Middle frontal gyrus (tissue), 1 donor: ENCODE data around the gene SNORC.

Experiments used
- DNase-seq: peaks from one replicate; pipeline ENCODE4 v3.0.0-alpha.2; 2015; ENCODE audit warnings: low spot score; ENCODE audit errors: extremely low spot score

Gene SNORC

DNA sequence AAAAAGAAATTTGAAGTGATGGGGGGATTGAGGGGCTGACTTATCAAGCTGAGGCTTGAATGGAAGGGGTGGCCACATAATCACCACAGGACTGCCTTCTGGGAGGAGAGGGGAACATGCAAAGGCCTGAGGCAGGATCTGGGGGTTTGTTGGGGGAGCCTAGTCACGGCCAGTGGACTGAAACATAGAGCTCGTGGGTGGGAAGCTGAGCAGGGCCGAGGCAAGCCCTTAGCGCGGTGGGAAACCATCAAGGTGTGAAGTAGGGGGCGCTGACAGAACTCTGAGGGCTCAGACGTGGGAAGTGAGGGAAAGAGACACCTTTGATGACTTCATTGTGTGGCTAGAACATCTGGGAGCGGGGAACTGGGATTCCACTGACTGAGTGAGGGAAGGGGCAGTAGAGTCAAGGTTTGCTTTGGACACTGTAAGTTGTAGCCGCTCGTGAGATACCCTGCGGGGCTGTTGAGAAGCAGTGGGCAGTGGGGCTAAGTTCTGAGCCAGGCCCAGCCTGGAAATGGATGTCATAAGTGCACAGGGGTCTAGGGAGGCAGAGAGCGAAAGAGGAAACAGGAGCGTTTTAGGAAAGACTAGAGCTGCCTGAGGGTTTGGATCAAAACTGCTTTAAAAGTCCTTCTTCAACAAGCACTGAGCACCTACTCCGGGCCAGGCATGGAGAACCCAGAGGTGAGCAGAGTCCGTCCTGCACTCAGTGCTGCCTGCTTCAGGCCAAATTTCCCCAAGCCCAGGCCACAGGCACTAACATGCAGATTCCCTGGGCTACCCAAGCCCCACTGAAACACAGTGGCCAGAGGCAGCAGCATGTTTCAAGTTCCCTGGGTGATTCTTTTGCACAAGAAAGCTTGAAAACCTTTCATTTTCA, 686 bp upstream of the SNORC start:
- no peak for DNase-seq

GRCh38 chr2:232870766-232871371, 805 bp downstream of the SNORC start:
- DNase-seq: no peak

DNA sequence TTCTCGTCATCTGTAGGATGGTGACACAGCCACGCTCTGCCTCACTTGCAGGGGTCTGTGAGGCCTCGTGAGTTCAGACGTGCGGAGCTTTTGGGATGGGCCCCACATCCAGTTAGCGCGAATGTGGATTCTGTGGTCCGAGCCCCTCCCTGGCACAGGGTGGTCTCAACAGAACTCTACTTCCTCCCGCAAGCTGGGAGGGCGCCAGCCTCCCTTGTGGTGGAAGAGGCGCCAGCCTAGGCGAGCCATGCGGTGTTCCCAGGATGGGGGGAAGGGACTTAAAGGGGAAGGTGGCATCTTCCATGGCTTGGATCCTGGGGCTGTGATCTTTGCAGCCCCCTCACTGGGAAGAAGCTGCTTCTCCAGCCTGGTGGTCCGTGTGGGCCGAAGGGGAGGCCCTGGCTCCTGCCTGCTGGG, 1.4 kb downstream of the SNORC start:
- DNase-seq: no peak

- DNase-seq: peak; percentile 74
These were observed 2.0 kb downstream of the SNORC start for GRCh38 chr2:232871835-232872736.

GRCh38 chr2:232872826-232873225, 2.8 kb downstream of the SNORC start:
- no peak for DNase-seq

DNA sequence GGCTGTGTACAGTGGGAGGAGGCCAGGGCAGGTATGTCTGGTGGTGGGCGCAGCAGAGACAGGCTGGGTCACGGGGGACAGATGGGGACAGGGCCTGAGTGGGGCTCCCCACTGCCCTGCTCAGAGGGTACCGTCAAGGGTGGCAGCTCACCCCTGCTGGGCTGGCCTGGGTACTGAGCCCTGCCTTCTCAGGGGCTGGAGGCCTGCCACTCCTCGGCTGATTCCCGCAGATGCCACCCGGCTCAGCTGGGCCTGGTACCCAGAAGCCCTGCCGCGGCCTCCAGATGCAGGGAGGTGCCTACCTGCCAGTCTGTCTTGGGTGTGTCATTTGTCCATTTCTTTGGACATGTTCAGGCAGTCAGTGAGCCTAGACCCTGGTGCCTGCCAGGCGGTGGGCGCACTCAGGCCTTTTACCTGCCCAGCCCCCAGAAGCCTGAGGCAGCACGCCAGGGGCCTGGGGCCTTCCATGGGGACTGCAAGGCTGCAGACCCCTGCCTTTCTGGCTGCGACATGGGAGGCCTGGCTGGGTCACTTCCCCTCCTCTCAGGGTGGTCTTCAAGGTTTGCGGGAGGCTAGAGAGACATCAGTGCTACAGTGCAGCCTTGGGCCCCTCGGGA, 3.3 kb downstream of the SNORC start:
- DNase-seq: no peak

GRCh38 chr2:232873909-232874641, 4.0 kb downstream of the SNORC start:
- no peak for DNase-seq

DNA sequence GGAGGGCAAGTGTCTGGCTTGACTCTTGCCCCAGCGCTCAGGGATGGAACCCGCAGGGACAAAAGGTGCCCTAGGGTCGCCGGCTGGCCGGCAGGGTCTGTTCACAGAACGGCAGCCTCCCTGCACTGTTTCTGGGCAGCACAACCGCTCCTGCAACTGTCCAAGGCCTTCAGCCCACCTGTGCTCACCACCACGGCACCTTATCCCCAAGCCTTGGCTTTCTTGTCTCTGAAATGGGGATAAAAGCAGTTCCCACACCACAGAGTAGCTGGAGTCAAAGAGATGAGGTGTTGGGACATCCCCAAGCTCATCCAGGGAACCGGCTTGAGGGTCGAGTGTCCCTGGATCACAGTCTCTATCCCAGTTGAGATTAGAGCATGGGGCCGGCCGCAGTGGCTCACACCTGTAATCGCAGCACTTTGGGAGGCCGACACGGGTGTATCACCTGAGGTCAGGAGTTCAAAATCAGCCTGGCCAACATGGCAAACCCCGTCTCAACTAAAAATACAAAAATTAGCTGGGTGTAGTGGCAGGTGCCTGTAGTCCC, 4.7 kb downstream of the SNORC start:
- DNase-seq: no peak

DNA sequence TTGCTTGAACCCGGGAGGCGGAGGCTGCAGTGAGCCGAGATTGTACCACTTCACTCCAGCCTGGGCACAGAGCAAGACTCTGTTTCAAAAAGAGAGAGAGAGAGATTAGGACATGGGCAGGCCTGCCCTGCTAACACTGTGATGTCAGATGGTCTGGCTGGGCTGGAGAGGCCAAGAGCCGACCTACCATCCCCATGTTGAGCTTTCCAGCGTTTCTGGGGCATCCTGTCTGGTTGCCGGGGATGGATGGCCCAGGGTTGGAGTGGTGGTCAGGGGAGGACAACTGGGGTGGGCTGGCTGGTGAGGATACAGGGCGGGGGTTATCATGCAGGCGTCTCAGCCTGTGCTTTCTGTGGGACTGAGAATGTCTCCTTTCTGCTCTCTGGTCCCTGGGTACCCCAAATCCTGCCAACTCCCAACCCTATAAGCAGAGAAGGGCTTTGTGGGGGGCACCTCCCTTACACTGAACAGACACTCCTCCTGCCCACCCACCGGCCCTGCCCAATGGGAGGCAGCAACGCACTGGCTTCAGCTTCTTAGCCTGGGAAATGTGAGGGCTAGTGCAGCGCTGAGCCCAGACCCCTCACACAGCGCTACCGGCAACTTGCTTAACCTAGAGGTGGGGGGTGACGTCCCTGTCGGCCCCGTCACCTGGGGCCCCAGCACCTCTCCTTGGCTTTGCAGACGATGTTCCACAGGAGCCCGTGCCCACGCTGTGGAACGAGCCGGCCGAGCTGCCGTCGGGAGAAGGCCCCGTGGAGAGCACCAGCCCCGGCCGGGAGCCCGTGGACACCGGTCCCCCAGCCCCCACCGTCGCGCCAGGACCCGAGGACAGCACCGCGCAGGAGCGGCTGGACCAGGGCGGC, 5.4 kb downstream of the SNORC start:
- no peak for DNase-seq

DNA sequence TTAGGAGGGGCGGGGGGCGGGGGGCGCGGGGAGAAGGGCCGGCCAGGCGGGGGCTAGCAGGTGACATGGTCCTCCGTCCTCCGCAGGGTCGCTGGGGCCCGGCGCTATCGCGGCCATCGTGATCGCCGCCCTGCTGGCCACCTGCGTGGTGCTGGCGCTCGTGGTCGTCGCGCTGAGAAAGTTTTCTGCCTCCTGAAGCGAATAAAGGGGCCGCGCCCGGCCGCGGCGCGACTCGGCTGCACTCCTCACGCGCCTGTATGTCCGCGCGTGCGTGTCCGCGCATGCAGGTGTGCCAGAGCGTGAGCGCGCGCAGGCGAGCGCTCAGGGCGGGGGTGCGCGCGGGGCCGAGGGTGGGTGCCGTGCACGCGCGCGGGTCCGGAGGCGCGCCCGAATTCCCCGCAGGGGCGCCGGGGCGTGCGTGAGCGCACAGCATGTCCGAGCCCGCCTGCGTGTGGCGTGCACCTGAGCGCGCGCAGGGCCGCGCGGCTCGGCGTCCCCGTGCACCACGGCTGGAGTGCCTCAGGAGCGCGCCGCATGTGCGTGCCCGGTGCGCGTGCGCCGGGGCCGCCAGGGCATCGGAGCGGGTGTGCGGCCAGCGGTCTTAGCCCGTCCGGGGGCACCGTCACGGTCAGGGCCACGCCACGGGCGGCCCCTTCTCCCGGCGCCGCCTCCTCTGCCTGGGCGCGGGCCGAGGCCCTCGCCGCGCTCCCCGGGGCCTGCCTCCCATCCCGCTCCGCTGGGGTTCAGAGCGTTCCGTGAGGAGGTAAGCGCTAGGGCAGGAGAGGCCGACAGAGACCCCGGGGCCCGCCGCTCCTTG, 6.3 kb downstream of the SNORC start:
- peak; percentile 61 for DNase-seq

GRCh38 chr2:232876978-232877441, 6.9 kb downstream of the SNORC start:
- no peak for DNase-seq

GRCh38 chr2:232877940-232878511, 8.0 kb downstream of the SNORC start:
- no peak for DNase-seq

GRCh38 chr2:232878855-232879617, 9.0 kb downstream of the SNORC start:
- no peak for DNase-seq

DNA sequence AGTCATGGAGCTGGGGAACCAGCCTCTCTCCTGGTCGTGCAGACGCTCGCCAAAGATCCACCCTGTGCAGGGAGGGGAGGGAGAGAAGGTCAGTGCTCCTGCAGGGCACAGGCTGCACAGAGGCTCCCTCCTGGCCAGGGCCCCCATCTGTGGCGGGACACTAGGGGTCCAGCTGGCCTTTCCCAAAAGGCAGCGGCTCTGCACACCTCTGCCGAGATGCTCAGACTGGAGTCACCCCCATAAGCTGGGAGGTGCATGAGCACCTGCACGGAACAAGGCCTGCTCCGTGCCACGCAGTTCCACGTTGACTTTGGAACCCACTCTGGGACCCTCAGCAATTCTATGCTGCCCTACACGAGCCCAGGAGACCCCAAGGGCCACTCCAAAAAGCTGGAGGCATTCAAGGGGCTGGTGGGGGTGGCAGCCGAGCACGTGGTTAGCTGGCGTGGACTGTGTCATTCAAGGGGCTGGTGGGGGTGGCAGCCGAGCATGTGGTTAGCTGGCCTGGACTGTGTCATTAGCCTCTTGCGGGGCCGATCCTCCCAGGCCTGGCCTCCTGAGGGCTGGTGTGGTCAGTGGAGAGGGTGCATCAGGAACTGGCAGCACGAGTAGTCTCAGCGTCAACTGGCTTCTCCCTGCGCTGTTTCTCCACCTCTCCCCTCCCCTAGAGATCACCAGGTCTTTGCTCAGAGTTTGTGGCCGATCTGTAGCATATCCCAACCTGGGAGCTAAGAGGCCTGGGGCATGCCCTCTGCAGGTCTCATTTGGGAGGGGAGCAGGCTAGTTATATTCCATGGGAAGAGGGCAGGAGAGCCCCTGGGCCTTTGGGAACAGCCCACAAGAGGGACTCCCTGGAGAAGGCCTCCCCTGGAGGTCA, 9.8 kb downstream of the SNORC start:
- DNase-seq: no peak

DNA sequence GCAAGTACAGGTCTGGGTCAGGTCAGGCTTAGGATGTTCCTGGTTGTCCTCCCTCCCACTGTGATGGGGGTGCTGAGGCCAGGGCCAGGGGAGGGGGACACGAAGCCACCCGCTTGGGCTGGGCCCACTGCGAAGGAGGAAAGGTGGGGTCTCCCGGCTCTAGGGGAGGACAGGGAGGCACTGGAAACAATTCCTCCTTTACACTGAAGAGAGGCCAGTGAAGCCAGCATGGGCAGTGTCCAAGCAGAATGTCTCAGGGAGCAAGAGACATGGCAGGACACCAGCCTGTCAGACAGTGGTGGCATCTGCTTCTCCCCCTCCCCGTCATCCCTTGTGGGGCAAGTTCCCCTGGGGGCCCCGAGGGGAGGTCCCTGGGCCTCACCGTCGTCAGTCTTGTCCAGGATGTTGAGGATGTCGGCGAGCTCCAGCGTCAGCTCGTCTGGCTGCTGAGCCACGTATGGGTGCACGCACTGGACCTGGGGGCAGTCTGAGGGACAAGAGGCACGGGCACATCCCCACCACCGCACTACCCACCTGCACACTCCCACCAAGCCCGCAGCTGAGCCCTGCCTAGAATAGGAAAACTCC, 10.8 kb downstream of the SNORC start:
- no peak for DNase-seq

DNA sequence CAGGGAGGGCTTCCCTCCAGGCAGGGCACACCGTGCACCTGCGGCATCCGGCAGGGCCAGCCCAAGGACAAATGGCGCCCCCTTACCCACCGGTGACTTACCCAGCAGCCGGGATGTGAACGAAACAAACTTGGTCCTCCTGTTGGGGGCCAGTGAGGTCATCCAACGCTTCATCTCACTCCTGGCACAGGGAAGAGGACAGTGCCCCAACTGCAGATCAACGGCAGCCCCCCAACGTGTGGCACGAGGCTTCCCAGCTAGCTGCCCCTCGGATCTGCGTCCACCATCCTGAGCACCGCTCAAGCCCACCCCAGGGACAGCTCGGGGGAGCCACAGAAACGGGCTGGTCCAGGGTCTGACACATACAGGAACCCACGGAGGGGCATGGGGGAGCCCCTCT, 12.0 kb downstream of the SNORC start:
- no peak for DNase-seq
